HG02852 (cell line): ENCODE results near the gene NIT1.

Source experiments
- ATAC-seq: cut with Tn5 transposase; IDR thresholded peaks from one replicate; pipeline ENCODE4 v1.9.1; 2021; ENCODE audit warnings: mild to moderate bottlenecking, moderate library complexity; ENCODE audit not compliant: unreplicated experiment

Gene NIT1

GRCh38 chr1:161117759-161118581, at the start of gene NIT1, which contains the start of gene PFDN2:
Gene NIT1 (plus strand): TSS chr1:161118105. CDS start chr1:161118177, 72 bp downstream.
Gene PFDN2 (minus strand): TSS chr1:161118037. CDS start chr1:161118026, 11 bp downstream.
- peak; percentile 77 for ATAC-seq

GRCh38 chr1:161068306-161069234, 49.3 kb upstream of the NIT1 start:
- peak; percentile 54 for ATAC-seq

- peak; percentile 4 for ATAC-seq
Observed at GRCh38 chr1:161069241-161069640, 48.7 kb upstream of the NIT1 start.

- ATAC-seq: peak; percentile 85
Observed at GRCh38 chr1:161069731-161070270, 48.1 kb upstream of the NIT1 start, which contains the start of gene ARHGAP30. Gene ARHGAP30 (minus strand): TSS chr1:161069891. CDS start chr1:161069624, 267 bp downstream.

- no peak for ATAC-seq
Observed at GRCh38 chr1:161070761-161071160, 47.1 kb upstream of the NIT1 start.

- ATAC-seq: no peak
Observed at GRCh38 chr1:161071886-161072371, 46.0 kb upstream of the NIT1 start.

GRCh38 chr1:161072751-161073449, 45.0 kb upstream of the NIT1 start:
- ATAC-seq: no peak

GRCh38 chr1:161073474-161074121, 44.3 kb upstream of the NIT1 start:
- no peak for ATAC-seq

GRCh38 chr1:161074676-161075368, 43.1 kb upstream of the NIT1 start:
- no peak for ATAC-seq

- ATAC-seq: no peak
Observed at GRCh38 chr1:161076410-161076809, 41.5 kb upstream of the NIT1 start.

GRCh38 chr1:161077426-161077825, 40.5 kb upstream of the NIT1 start:
- no peak for ATAC-seq

GRCh38 chr1:161079436-161080110, 38.3 kb upstream of the NIT1 start:
- no peak for ATAC-seq

- ATAC-seq: no peak
Observed at GRCh38 chr1:161080441-161081405, 37.2 kb upstream of the NIT1 start.

GRCh38 chr1:161081519-161081918, 36.4 kb upstream of the NIT1 start:
- ATAC-seq: no peak

- ATAC-seq: no peak
Observed at GRCh38 chr1:161082483-161082882, 35.4 kb upstream of the NIT1 start.

- no peak for ATAC-seq
Observed at GRCh38 chr1:161082996-161083747, 34.7 kb upstream of the NIT1 start.
